SU-DHL-6 (cell line): ENCODE measurements around the gene LPIN1.

ENCODE experiments used
- CTCF ChIP-seq: fragments of 200-600 bp; sonication (generic); IDR thresholded peaks from one replicate; pipeline ENCODE4 v1.5.1; 2017; ENCODE audit warnings: antibody characterized with exemption, mild to moderate bottlenecking, low read length, moderate library complexity; ENCODE audit not compliant: insufficient read depth, poor library complexity, severe bottlenecking
- EZH2phosphoT487 ChIP-seq: fragments of 200-600 bp; sonication (generic), shearing (Covaris generic); conservative IDR thresholded peaks from 2 replicates; pipeline ENCODE4 v1.6.1; 2018; ENCODE audit warnings: mild to moderate bottlenecking, antibody characterized with exemption, low read length, moderate library complexity, mixed read lengths

- TF ChIP-seq CTCF (no peak), EZH2phosphoT487 (no peak)
These were observed 109.7 kb downstream of the LPIN1 start for GRCh38 chr2:11856095-11856494.
